Activated CD4-positive, alpha-beta memory T cell treated with anti-CD3 and anti-CD28 coated beads, Interleukin-2, amount 10 ng/mL, durations not matched to agents 7 days and 5 days (primary cell): Measurements from ENCODE around the gene SCTR. TPM values are rescaled to one million over a fixed set of nuclear protein-coding genes. Genes with fewer than 3 reads are reported as not detected.

Experiments
- CTCF ChIA-PET: fragments of 350-600 bp; sonication (Branson Sonifier 250); formaldehyde crosslinking; loops from one replicate; lab custom pipeline; 2021; ENCODE audit warnings: antibody characterized with exemption, inconsistent platforms; lab: Charles Lee
- POLR2A ChIA-PET: fragments of 350-600 bp; sonication (Branson Sonifier 250); formaldehyde crosslinking; loops from one replicate; lab custom pipeline; 2021; ENCODE audit warnings: antibody characterized with exemption; lab: Charles Lee
- DNase-seq: peaks from one replicate; pipeline ENCODE4 v3.0.0-alpha.2; 2020
- H3K27ac Mint-ChIP-seq: one replicate; pipeline ENCODE4 v1.8.0; 2021; ENCODE audit warnings: mild to moderate bottlenecking, mixed read lengths
- H3K27me3 Mint-ChIP-seq: one replicate; pipeline ENCODE4 v1.8.0; 2021; ENCODE audit warnings: mixed read lengths
- H3K36me3 Mint-ChIP-seq: one replicate; pipeline ENCODE4 v1.8.0; 2021; ENCODE audit warnings: low read depth, mixed read lengths
- H3K4me1 Mint-ChIP-seq: one replicate; pipeline ENCODE4 v1.8.0; 2021; ENCODE audit warnings: mixed read lengths
- H3K4me3 Mint-ChIP-seq: one replicate; pipeline ENCODE4 v1.8.0; 2021; ENCODE audit warnings: mild to moderate bottlenecking, mixed read lengths
- H3K9me3 Mint-ChIP-seq: one replicate; pipeline ENCODE4 v1.8.0; 2021; ENCODE audit warnings: mixed read lengths
- total RNA-seq, 2 experiments: library from RNA; stranded (reverse); gene quantifications; one replicate each; pipeline ENCODE4 v1.2.3, GENCODE V29; 2021

The SCTR gene
- total RNA-seq, 2 experiments from 2014 or later = not detected

GRCh38 chr2:119473621-119474370 is 50.5 kb downstream of the SCTR start:
- H3K4me1 Mint-ChIP-seq = no peaks in the 10 kb centered on the region
- H3K27me3 Mint-ChIP-seq = peaks cover 8% of the 10 kb centered on the region
- no peak overlapping the region for H3K27ac Mint-ChIP-seq
- no peak overlapping the region for H3K4me3 Mint-ChIP-seq
- H3K36me3 Mint-ChIP-seq = no peaks in the 10 kb centered on the region
- POLR2A ChIA-PET = no interaction called here
- CTCF ChIA-PET = no interaction called here
- H3K9me3 Mint-ChIP-seq = no peaks in the 10 kb centered on the region
- no peak for DNase-seq

GRCh38 chr2:119472749-119473148 is 51.5 kb downstream of the SCTR start:
- Mint-ChIP-seq H3K36me3 (no peaks in the 10 kb centered on the region), H3K4me1 (no peaks in the 10 kb centered on the region), H3K27me3 (peaks cover 12% of the 10 kb centered on the region), H3K4me3 (no peak overlapping the region), H3K27ac (no peak overlapping the region), H3K9me3 (no peaks in the 10 kb centered on the region)
- DNase-seq = no peak
- ChIA-PET CTCF (no interaction called here), POLR2A (no interaction called here)

- Mint-ChIP-seq H3K27ac (no peak overlapping the region), H3K4me3 (no peak overlapping the region), H3K27me3 (peaks cover 13% of the 10 kb centered on the region), H3K36me3 (no peaks in the 10 kb centered on the region), H3K9me3 (no peaks in the 10 kb centered on the region), H3K4me1 (no peaks in the 10 kb centered on the region)
- DNase-seq = no peak
- POLR2A ChIA-PET = no interaction called here
- CTCF ChIA-PET = no interaction called here
Observed at GRCh38 chr2:119469661-119470297, 54.5 kb downstream of the SCTR start.

GRCh38 chr2:119469131-119469530 is 55.2 kb downstream of the SCTR start:
- Mint-ChIP-seq H3K9me3 (no peaks in the 10 kb centered on the region), H3K27me3 (peaks cover 13% of the 10 kb centered on the region), H3K4me3 (no peak overlapping the region), H3K27ac (no peak overlapping the region), H3K36me3 (no peaks in the 10 kb centered on the region), H3K4me1 (no peaks in the 10 kb centered on the region)
- no peak for DNase-seq
- ChIA-PET CTCF (interaction anchor here (1.0 kb wide), 1 partner anchor 14 kb away, joined by 3 read pairs; no protein-coding TSS in a partner anchor), POLR2A (no interaction called here)

GRCh38 chr2:119468154-119468955 is 55.9 kb downstream of the SCTR start:
- DNase-seq = no peak
- Mint-ChIP-seq H3K4me1 (no peaks in the 10 kb centered on the region), H3K27me3 (peaks cover 13% of the 10 kb centered on the region), H3K4me3 (no peak overlapping the region), H3K27ac (no peak overlapping the region), H3K36me3 (no peaks in the 10 kb centered on the region), H3K9me3 (no peaks in the 10 kb centered on the region)
- ChIA-PET CTCF (interaction anchor here (1.0 kb wide), 1 partner anchor 15 kb away, joined by 3 read pairs; no protein-coding TSS in a partner anchor), POLR2A (no interaction called here)

- H3K27me3 Mint-ChIP-seq = peaks cover 13% of the 10 kb centered on the region
- CTCF ChIA-PET = interaction anchor here (1.1 to 1.6 kb wide), 2 partner anchors 10 to 13 kb away, joined by 3 to 4 read pairs; no protein-coding TSS in a partner anchor
- no peak overlapping the region for H3K4me3 Mint-ChIP-seq
- H3K4me1 Mint-ChIP-seq = peaks cover 4% of the 10 kb centered on the region
- no peaks in the 10 kb centered on the region for H3K36me3 Mint-ChIP-seq
- DNase-seq = no peak
- no peak overlapping the region for H3K27ac Mint-ChIP-seq
- no peaks in the 10 kb centered on the region for H3K9me3 Mint-ChIP-seq
- POLR2A ChIA-PET = no interaction called here
Observed at GRCh38 chr2:119466373-119466772, 57.9 kb downstream of the SCTR start.

- Mint-ChIP-seq H3K4me1 (peaks cover 4% of the 10 kb centered on the region), H3K27me3 (peaks cover 11% of the 10 kb centered on the region), H3K36me3 (no peaks in the 10 kb centered on the region), H3K27ac (no peak overlapping the region), H3K4me3 (no peak overlapping the region), H3K9me3 (no peaks in the 10 kb centered on the region)
- CTCF ChIA-PET = interaction anchor here (1.1 to 1.9 kb wide), 3 partner anchors 11 to 14 kb away, joined by 3 to 8 read pairs (median 4); no protein-coding TSS in a partner anchor
- DNase-seq = no peak
- POLR2A ChIA-PET = no interaction called here
Observed at GRCh38 chr2:119465687-119466086, 58.6 kb downstream of the SCTR start.

GRCh38 chr2:119464981-119465380 is 59.3 kb downstream of the SCTR start:
- POLR2A ChIA-PET = no interaction called here
- no peak overlapping the region for H3K27ac Mint-ChIP-seq

GRCh38 chr2:119463990-119464389 is 60.3 kb downstream of the SCTR start:
- H3K4me3 Mint-ChIP-seq = no peak overlapping the region
- no peaks in the 10 kb centered on the region for H3K36me3 Mint-ChIP-seq
- no peak for DNase-seq
- H3K27ac Mint-ChIP-seq = no peak overlapping the region
- POLR2A ChIA-PET = no interaction called here
- H3K9me3 Mint-ChIP-seq = no peaks in the 10 kb centered on the region
- CTCF ChIA-PET = interaction anchor here (0.8 to 1.9 kb wide), 2 partner anchors 13 to 16 kb away, joined by 3 to 8 read pairs; no protein-coding TSS in a partner anchor
- H3K4me1 Mint-ChIP-seq = peaks cover 4% of the 10 kb centered on the region
- H3K27me3 Mint-ChIP-seq = peaks cover 7% of the 10 kb centered on the region

More at GRCh38 chr2:119464981-119465380, 59.3 kb downstream of the SCTR start:
- Mint-ChIP-seq H3K9me3 (no peaks in the 10 kb centered on the region), H3K27me3 (peaks cover 11% of the 10 kb centered on the region), H3K4me1 (peaks cover 4% of the 10 kb centered on the region), H3K4me3 (no peak overlapping the region), H3K36me3 (no peaks in the 10 kb centered on the region)
- DNase-seq = no peak
- CTCF ChIA-PET = interaction anchor here (1.1 to 1.9 kb wide), 2 partner anchors 12 to 15 kb away, joined by 4 to 8 read pairs; no protein-coding TSS in a partner anchor

- no peak for DNase-seq
Observed at GRCh38 chr2:119463136-119463535, 61.1 kb downstream of the SCTR start.

GRCh38 chr2:119462574-119462973 is 61.7 kb downstream of the SCTR start:
- ChIA-PET POLR2A (no interaction called here), CTCF (no interaction called here)
- Mint-ChIP-seq H3K27ac (no peak overlapping the region), H3K36me3 (no peaks in the 10 kb centered on the region), H3K9me3 (no peaks in the 10 kb centered on the region), H3K4me1 (peaks cover 4% of the 10 kb centered on the region), H3K4me3 (no peak overlapping the region), H3K27me3 (peaks cover 4% of the 10 kb centered on the region)
- no peak for DNase-seq

More at GRCh38 chr2:119463136-119463535, 61.1 kb downstream of the SCTR start:
- CTCF ChIA-PET = no interaction called here
- no peak overlapping the region for H3K4me3 Mint-ChIP-seq
- no peaks in the 10 kb centered on the region for H3K36me3 Mint-ChIP-seq
- peaks cover 4% of the 10 kb centered on the region for H3K4me1 Mint-ChIP-seq
- POLR2A ChIA-PET = no interaction called here
- no peak overlapping the region for H3K27ac Mint-ChIP-seq
- H3K27me3 Mint-ChIP-seq = peaks cover 3% of the 10 kb centered on the region
- no peaks in the 10 kb centered on the region for H3K9me3 Mint-ChIP-seq

GRCh38 chr2:119461811-119462210 is 62.5 kb downstream of the SCTR start:
- Mint-ChIP-seq H3K27me3 (peaks cover 4% of the 10 kb centered on the region), H3K27ac (no peak overlapping the region), H3K36me3 (no peaks in the 10 kb centered on the region), H3K4me3 (no peak overlapping the region), H3K4me1 (peaks cover 4% of the 10 kb centered on the region), H3K9me3 (no peaks in the 10 kb centered on the region)
- no peak for DNase-seq
- POLR2A ChIA-PET = no interaction called here
- CTCF ChIA-PET = interaction anchor here (1.4 kb wide), 1 partner anchor 15 kb away, joined by 3 read pairs; no protein-coding TSS in a partner anchor
